LNCAP (cell line): ENCODE measurements around the gene PANK4.
A peak's percentile ranks its signal among the peaks of the same experiment; 100 is the strongest.

Experiments used
- TF ChIP-seq, protein P1 (sequence below): fragments of 450-650 bp; IDR thresholded peaks from 2 replicates; pipeline ENCODE4 v1.5.1; 2017; ENCODE audit warnings: mild to moderate bottlenecking

PANK4 gene

DNA sequence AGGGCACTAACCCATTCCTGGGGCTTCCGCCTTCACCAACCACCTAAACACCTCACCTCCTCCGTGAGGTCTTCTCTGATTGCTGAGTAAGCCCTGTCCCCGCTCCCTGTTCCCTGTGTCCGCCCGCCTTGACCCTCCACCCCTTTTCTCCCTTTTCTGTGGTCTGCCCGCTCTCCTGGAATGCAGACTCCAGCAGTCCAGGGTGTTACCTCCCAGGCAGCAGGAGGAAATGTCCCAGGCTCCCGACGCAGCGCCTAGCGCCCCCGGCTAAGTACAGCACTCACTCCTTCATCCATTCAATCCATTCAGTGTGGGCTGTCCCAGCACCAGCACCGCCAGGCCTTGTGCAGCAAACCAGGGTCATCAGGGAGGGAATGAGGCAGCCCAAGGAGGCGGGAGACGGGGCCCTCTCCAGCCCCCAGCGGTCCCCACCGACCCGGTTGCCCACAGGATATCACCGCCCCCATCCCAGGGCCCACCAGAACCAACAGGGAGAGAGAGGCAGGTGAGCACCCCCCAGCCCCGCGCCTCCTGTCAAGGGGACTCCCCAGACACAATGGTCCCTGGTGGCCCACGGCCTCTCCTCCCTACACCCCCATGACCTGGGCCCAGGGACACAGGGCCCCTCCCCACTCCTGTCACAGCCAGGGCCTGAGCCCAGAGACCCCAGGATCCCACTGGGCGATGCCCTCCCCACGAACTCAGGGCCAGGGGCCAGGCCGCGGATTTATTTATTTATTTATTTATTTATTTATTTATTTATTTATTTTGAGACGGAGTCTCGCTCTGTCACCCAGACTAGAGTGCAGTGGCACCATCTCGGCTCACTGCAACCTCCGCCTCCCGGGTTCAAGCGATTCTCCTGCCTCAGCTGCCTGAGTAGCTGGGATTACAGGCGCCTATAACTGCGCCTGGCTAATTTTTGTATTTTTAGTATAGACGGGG, 40.0 kb upstream of the PANK4 start:
- TF ChIP-seq, protein P1, sequence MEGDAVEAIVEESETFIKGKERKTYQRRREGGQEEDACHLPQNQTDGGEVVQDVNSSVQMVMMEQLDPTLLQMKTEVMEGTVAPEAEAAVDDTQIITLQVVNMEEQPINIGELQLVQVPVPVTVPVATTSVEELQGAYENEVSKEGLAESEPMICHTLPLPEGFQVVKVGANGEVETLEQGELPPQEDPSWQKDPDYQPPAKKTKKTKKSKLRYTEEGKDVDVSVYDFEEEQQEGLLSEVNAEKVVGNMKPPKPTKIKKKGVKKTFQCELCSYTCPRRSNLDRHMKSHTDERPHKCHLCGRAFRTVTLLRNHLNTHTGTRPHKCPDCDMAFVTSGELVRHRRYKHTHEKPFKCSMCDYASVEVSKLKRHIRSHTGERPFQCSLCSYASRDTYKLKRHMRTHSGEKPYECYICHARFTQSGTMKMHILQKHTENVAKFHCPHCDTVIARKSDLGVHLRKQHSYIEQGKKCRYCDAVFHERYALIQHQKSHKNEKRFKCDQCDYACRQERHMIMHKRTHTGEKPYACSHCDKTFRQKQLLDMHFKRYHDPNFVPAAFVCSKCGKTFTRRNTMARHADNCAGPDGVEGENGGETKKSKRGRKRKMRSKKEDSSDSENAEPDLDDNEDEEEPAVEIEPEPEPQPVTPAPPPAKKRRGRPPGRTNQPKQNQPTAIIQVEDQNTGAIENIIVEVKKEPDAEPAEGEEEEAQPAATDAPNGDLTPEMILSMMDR: no peak

GRCh38 chr1:2564815-2565374, 38.5 kb upstream of the PANK4 start:
- TF ChIP-seq, protein P1: no peak

GRCh38 chr1:2564006-2564814, 37.8 kb upstream of the PANK4 start:
- TF ChIP-seq, protein P1: no peak

GRCh38 chr1:2563205-2563604, 36.8 kb upstream of the PANK4 start:
- TF ChIP-seq, protein P1: no peak

DNA sequence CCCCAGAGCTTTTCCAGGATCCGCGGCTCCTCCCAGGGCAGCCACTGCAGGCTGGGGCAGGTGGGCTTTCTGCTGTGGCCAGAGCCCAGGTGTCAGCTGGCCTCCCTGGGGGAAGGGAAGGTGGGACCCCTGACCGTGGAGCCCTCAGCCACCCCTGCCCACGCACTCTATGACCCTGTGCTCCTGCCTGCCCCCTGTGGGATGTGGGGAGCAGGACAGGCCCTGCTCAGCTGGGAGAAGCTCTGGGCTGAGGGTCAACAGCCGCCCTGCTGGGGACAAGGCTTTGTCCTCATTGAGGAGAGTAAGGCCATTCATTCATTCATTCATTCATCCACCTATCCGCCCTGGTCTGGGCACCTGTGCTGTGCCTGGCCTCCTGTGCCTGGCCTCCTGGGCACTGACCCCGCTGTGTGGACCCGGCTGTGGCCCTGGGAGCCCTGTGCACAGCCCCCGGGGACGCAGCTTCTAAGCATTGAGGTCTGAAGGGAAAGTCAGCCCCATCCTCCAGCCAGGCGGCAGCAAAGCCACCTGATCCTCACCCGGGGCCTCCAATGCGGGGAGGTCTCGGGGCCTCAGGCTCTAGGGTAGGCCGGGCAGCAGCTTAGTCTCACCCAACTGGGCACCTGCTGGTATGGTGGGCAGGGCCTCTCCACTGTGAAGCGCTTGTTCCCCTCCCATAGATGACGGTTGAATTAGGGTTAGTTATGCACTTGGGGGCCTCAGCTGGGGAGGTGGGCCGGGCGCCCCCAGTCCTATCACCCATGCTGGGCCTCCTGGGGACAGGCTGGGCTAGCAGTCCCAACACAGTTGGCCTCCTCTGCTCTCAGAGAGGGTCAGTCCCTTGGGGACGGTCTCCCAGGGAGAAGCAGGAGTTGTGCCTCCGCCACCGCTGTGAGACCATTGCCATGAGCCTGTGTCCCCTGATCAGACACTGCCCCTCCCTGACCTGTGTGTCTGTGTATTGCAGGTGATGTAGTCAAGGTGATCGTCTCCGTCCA, 35.8 kb upstream of the PANK4 start:
- TF ChIP-seq, protein P1: peak; percentile 37

GRCh38 chr1:2561446-2561845, 35.0 kb upstream of the PANK4 start:
- TF ChIP-seq, protein P1: no peak
